Fibroblast of pulmonary artery (primary cell): ENCODE results near the gene PRUNE1.

Experiments
- DNase-seq: peaks from one replicate; pipeline ENCODE4 v3.0.0-alpha.2; 2010; ENCODE audit warnings: low read depth
- H3K4me3 ChIP-seq: replicated peaks from 2 replicates; pipeline ENCODE4 v1.5.1; 2011; ENCODE audit warnings: low read depth, mild to moderate bottlenecking, control low read depth, low read length, moderate library complexity
- CTCF ChIP-seq: IDR thresholded peaks from 2 replicates; pipeline ENCODE4 v1.5.1; 2011; ENCODE audit warnings: mild to moderate bottlenecking, control low read depth, low read length, inconsistent platforms; ENCODE audit errors: missing control alignments

PRUNE1 gene

GRCh38 chr1:151000408-151000807, 7.8 kb upstream of the PRUNE1 start:
- no peak for TF ChIP-seq CTCF
- no peak for DNase-seq
- H3K4me3 ChIP-seq: no peak overlapping the region

- no peak for DNase-seq
- no peak overlapping the region for H3K4me3 ChIP-seq
- TF ChIP-seq CTCF: no peak
Observed at GRCh38 chr1:151001602-151002001, 6.6 kb upstream of the PRUNE1 start.

- no peak for DNase-seq
- H3K4me3 ChIP-seq: no peak overlapping the region
- no peak for TF ChIP-seq CTCF
Observed at GRCh38 chr1:151002051-151002450, 6.2 kb upstream of the PRUNE1 start.

- TF ChIP-seq CTCF: no peak
- no peak for DNase-seq
- no peak overlapping the region for H3K4me3 ChIP-seq
Observed at GRCh38 chr1:151002611-151003010, 5.6 kb upstream of the PRUNE1 start.

- no peak for TF ChIP-seq CTCF
- H3K4me3 ChIP-seq: no peak overlapping the region
- DNase-seq: no peak
Observed at GRCh38 chr1:151003180-151003579, 5.1 kb upstream of the PRUNE1 start.

- TF ChIP-seq CTCF: no peak
- DNase-seq: no peak
- H3K4me3 ChIP-seq: peak overlapping the region; percentile 69
Observed at GRCh38 chr1:151005729-151006319, 2.4 kb upstream of the PRUNE1 start.

- H3K4me3 ChIP-seq: peak within 1 kb of the TSS; percentile 69
- peak; percentile 67 for TF ChIP-seq CTCF
- peak; percentile 90 for DNase-seq
Observed at GRCh38 chr1:151006327-151007052, 1.8 kb upstream of the PRUNE1 start, which contains the start of gene MINDY1. Gene MINDY1, minus strand, starts transcription at chr1:151006902. Its CDS starts 4,285 bp downstream, at chr1:151002617.
